Measurements from ENCODE around the gene TPH2.

Gene TPH2

GRCh38 chr12:71967211-71967610 lies 28.6 kb downstream of the TPH2 start:
- DNase-seq = no peak

GRCh38 chr12:71969330-71969729 lies 30.7 kb downstream of the TPH2 start:
- no peak for DNase-seq

GRCh38 chr12:71970031-71970430 lies 31.4 kb downstream of the TPH2 start:
- DNase-seq = no peak

- DNase-seq = no peak
Observed at GRCh38 chr12:71972441-71973074, 33.9 kb downstream of the TPH2 start.

GRCh38 chr12:71973687-71974086 lies 35.0 kb downstream of the TPH2 start:
- DNase-seq = no peak

GRCh38 chr12:71980538-71980937 lies 41.9 kb downstream of the TPH2 start:
- DNase-seq = no peak

- no peak for DNase-seq
Observed at GRCh38 chr12:71981149-71981548, 42.5 kb downstream of the TPH2 start.

- DNase-seq = no peak
Observed at GRCh38 chr12:71994715-71995114, 56.1 kb downstream of the TPH2 start.

- no peak for DNase-seq
Observed at GRCh38 chr12:71999795-72000194, 61.1 kb downstream of the TPH2 start.

GRCh38 chr12:72000969-72001648 lies 62.5 kb downstream of the TPH2 start:
- no peak for DNase-seq

GRCh38 chr12:72006766-72007165 lies 68.1 kb downstream of the TPH2 start:
- DNase-seq = no peak

- DNase-seq = no peak
Observed at GRCh38 chr12:72010356-72010755, 71.7 kb downstream of the TPH2 start.

- no peak for DNase-seq
Observed at GRCh38 chr12:72011374-72011773, 72.7 kb downstream of the TPH2 start.

- no peak for DNase-seq
Observed at GRCh38 chr12:72012874-72013273, 74.2 kb downstream of the TPH2 start.

GRCh38 chr12:72015895-72016294 lies 77.2 kb downstream of the TPH2 start:
- DNase-seq = no peak

GRCh38 chr12:72017054-72017651 lies 78.5 kb downstream of the TPH2 start:
- DNase-seq = peak; percentile 47

- DNase-seq = no peak
Observed at GRCh38 chr12:72018036-72018435, 79.4 kb downstream of the TPH2 start.

- DNase-seq = no peak
Observed at GRCh38 chr12:72024613-72025012, 86.0 kb downstream of the TPH2 start.

GRCh38 chr12:72025524-72025923 lies 86.9 kb downstream of the TPH2 start:
- no peak for DNase-seq

GRCh38 chr12:72028966-72029365 lies 90.3 kb downstream of the TPH2 start:
- DNase-seq = no peak

GRCh38 chr12:72030277-72030676 lies 91.6 kb downstream of the TPH2 start:
- DNase-seq = no peak

- no peak for DNase-seq
Observed at GRCh38 chr12:72031066-72031465, 92.4 kb downstream of the TPH2 start.

- no peak for DNase-seq
Observed at GRCh38 chr12:72033991-72034390, 95.3 kb downstream of the TPH2 start.

- no peak for DNase-seq
Observed at GRCh38 chr12:72035625-72036024, 97.0 kb downstream of the TPH2 start.

GRCh38 chr12:72036393-72036792 lies 97.7 kb downstream of the TPH2 start:
- no peak for DNase-seq
